GM15510 (cell line): ENCODE results near the gene KLHL17.

ENCODE experiments used
- POLR2A ChIP-seq: IDR thresholded peaks from 3 replicates; pipeline ENCODE4 v1.6.1; 2011; ENCODE audit warnings: borderline replicate concordance; ENCODE audit not compliant: insufficient read length; ENCODE audit errors: extremely low read depth

KLHL17 gene

GRCh38 chr1:999725-1000356 lies 39.5 kb downstream of the KLHL17 start, which contains the start of gene HES4:
TSS of gene HES4 (minus strand) at chr1:1000097. CDS start at chr1:999973, 124 bp downstream.
- TF ChIP-seq POLR2A = peak; percentile 30

GRCh38 chr1:1000357-1001056 lies 40.1 kb downstream of the KLHL17 start:
- no peak for TF ChIP-seq POLR2A

- no peak for TF ChIP-seq POLR2A
Observed at GRCh38 chr1:1001057-1001783, 40.8 kb downstream of the KLHL17 start.

GRCh38 chr1:1003618-1004419 lies 43.4 kb downstream of the KLHL17 start:
- TF ChIP-seq POLR2A = no peak

- no peak for TF ChIP-seq POLR2A
Observed at GRCh38 chr1:1004420-1004779, 44.0 kb downstream of the KLHL17 start.

GRCh38 chr1:1004780-1005697 lies 44.7 kb downstream of the KLHL17 start:
- TF ChIP-seq POLR2A = no peak

DNA sequence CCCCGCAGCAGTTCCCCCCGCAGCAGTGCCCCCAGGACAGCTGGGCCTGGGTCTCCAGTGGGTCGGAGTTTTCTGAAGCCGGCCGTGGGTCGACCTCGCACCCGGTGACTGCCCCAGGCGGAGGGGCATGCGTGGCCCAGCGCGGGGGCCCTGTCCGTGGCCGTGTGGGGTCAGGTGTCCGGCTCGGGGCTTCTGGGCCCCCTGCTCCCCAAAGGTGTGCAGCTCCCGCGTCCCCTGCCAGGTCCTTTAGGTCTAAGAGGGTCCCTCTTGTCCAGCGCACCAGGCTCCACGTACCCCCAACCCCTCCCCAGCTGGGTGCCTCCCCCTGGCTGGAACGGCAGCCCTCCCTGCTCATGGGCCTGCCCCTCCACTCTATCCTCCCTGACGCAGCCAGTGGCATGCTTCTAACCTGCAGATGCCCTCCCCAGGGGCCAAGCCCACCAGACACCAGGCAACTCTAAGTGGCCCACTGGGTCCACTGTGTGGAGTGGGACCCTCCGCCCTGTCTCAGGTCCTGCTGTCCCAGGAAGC lies 45.5 kb downstream of the KLHL17 start:
- no peak for TF ChIP-seq POLR2A

DNA sequence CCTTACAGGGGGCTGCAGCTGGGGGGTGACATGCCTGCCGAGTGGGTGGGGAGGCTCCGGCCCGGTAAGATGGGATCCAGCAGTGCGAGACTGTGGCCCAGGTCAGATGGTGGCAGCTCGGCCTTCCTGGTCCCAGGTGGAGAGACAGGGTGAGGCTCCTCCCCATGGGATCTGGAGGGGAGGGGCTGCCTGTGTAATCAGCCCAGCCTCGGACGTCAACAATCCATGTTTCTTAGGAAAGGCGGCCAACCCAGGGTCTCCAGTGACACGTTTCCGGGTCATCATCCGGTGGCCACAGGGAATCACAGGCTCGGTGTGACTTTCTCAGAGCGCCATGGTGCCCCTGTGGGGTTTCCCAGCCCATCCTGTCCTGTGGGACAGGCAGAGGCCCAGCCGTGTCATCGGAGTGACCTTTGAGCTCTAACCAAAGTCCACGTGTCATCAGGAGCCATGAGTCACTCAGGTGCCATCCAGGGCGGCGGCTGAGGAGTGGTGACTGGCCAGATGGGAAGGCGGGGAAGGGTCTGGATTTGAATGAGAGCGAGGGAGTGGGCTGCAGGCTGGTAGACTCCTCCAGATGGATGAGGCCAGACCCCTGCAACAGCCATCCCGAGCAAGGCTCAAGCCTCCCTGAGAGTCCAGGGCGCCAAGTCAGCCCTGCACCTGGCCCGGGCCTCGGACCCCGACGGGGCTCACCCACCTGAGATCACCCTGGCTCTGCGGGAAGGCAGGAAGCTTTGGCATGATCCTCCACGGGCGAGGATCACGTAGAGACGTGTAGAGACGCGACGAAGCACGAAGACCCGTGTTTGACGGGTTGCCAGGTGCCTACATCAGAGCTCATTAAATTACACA lies 46.1 kb downstream of the KLHL17 start:
- TF ChIP-seq POLR2A = no peak

DNA sequence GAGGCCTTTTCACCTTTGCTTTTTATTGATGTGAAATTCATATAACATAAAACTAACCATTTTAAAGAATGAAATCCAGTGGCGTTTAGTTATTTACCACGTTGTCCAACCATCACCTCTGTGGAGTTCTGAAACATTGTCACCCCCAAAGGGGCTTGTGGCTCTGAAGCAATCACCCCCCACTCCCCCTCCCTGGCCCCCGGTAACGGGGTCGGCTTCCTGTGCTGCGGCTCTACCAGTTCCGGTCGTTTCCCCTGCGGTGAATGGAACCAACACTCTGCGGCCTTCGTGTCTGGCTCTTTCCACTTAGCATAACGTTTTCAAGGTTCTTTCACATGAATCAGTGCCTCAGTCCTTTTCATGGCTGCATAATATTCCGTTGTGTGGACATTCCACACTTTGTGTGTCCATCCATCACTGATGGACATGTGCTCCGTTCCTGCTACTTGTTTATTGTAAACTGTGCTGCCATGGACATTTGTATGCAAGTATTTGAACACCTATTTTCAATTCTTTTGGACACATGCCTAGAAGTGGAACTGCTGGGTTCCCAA lies 51.1 kb downstream of the KLHL17 start:
- TF ChIP-seq POLR2A = no peak

- peak; percentile 95 for TF ChIP-seq POLR2A
Observed at GRCh38 chr1:1013105-1013921, 52.9 kb downstream of the KLHL17 start, which contains the start of gene ISG15. TSS of gene ISG15 (plus strand) at chr1:1013497. CDS start at chr1:1013574, 77 bp downstream.

GRCh38 chr1:1013922-1014648 lies 53.7 kb downstream of the KLHL17 start:
- TF ChIP-seq POLR2A = peak; percentile 15
